Gastroesophageal sphincter (tissue), 3 donors: ENCODE data around the gene CPN2.

Source experiments
- CTCF ChIP-seq, 4 experiments: fragments of 200-600 bp in 2 of 4; fragments of 450-650 bp in 2 of 4; sonication (generic) in 1 of 4; IDR thresholded peaks; one replicate each; pipeline ENCODE4 v1.5.1; 2017 to 2019; ENCODE audit warnings: antibody characterized with exemption in 4 of 4, mild to moderate bottlenecking in 2 of 4, moderate library complexity in 2 of 4
- EP300 ChIP-seq: sonication (generic); formaldehyde crosslinking; IDR thresholded peaks from one replicate; pipeline ENCODE4 v1.6.1; 2017; ENCODE audit warnings: antibody characterized with exemption, mild to moderate bottlenecking
- POLR2A ChIP-seq, 2 donors: fragments of 450-650 bp; IDR thresholded peaks; one replicate each; pipeline ENCODE4 v1.6.1; 2017; ENCODE audit warnings: antibody characterized with exemption in 2 of 2, mild to moderate bottlenecking in 2 of 2, moderate library complexity in 1 of 2
- POLR2AphosphoS5 ChIP-seq: sonication (generic); formaldehyde crosslinking; IDR thresholded peaks from one replicate; pipeline ENCODE4 v1.6.1; 2017; ENCODE audit warnings: antibody characterized with exemption

GRCh38 chr3:194390835-194391234 lies 39.7 kb upstream of the CPN2 start:
- no peak for TF ChIP-seq CTCF (IDR thresholded peaks at IDR 0.05)
- TF ChIP-seq POLR2AphosphoS5: no peak
- TF ChIP-seq POLR2A (IDR thresholded peaks at IDR 0.05): no peak
- TF ChIP-seq EP300: no peak
